Progenitor cell of endocrine pancreas (in vitro differentiated cells): ENCODE data around the gene GLI1. TPM values are rescaled to one million over a fixed set of nuclear protein-coding genes. Genes with fewer than 3 reads are reported as not detected.
A peak's percentile ranks its signal among the peaks of the same experiment; 100 is the strongest.

Source experiments
- DNase-seq: peaks from one replicate; pipeline ENCODE4 v3.0.0; 2021; ENCODE audit warnings: low spot score; ENCODE audit not compliant: unreplicated experiment
- H3K27ac Mint-ChIP-seq: 2 replicates; pipeline ENCODE4 v1.8.0; 2021; ENCODE audit warnings: mild to moderate bottlenecking, moderate library complexity, mixed read lengths
- H3K27me3 Mint-ChIP-seq: 2 replicates; pipeline ENCODE4 v1.8.0; 2021; ENCODE audit warnings: mixed read lengths
- H3K36me3 Mint-ChIP-seq: 2 replicates; pipeline ENCODE4 v1.8.0; 2022; ENCODE audit warnings: mixed read lengths; ENCODE audit not compliant: insufficient read depth
- H3K4me1 Mint-ChIP-seq: 2 replicates; pipeline ENCODE4 v1.8.0; 2021; ENCODE audit warnings: low read depth, mixed read lengths
- H3K4me3 Mint-ChIP-seq: 2 replicates; pipeline ENCODE4 v1.8.0; 2021; ENCODE audit warnings: low read depth, mild to moderate bottlenecking, moderate library complexity, mixed read lengths
- H3K9me3 Mint-ChIP-seq: 2 replicates; pipeline ENCODE4 v1.8.0; 2021; ENCODE audit warnings: low read depth, mixed read lengths
- total RNA-seq: library from RNA; stranded (reverse); gene quantifications from 2 replicates; pipeline ENCODE4 v1.2.1, GENCODE V29; 2021
- TF ChIP-seq, protein P1 (sequence below): fragments of 200-600 bp; sonication (generic); IDR thresholded peaks from one replicate; pipeline ENCODE4 v1.5.0; 2021; ENCODE audit warnings: antibody characterized with exemption, mild to moderate bottlenecking; ENCODE audit not compliant: unreplicated experiment

The GLI1 gene
- total RNA-seq, 1 donor from 2014 or later = 0.91 TPM

DNA sequence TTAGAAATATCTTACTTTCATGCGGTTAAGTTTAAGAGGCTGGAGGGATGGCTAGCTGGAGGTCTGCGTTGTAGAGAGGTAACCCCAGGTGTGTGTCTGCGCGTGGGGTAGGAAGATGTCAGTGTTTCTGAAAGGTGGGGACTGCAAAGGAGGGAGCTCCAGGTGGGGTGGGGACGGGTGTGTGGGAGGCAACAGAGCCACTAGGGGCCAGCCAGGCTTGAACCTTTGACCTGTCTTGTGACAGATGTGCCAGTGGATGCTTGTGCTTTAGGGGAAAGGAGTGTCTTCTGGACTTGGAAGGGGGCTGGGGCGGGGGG lies 841 bp downstream of the GLI1 start:
- Mint-ChIP-seq H3K36me3 (no peaks in the 10 kb centered on the region), H3K27ac (peak overlapping the region; percentile 54), H3K4me3 (peak overlapping the region; percentile 64), H3K4me1 (peaks cover 19% of the 10 kb centered on the region), H3K9me3 (no peaks in the 10 kb centered on the region), H3K27me3 (peaks cover 66% of the 10 kb centered on the region)
- DNase-seq = no peak
- TF ChIP-seq, protein P1, sequence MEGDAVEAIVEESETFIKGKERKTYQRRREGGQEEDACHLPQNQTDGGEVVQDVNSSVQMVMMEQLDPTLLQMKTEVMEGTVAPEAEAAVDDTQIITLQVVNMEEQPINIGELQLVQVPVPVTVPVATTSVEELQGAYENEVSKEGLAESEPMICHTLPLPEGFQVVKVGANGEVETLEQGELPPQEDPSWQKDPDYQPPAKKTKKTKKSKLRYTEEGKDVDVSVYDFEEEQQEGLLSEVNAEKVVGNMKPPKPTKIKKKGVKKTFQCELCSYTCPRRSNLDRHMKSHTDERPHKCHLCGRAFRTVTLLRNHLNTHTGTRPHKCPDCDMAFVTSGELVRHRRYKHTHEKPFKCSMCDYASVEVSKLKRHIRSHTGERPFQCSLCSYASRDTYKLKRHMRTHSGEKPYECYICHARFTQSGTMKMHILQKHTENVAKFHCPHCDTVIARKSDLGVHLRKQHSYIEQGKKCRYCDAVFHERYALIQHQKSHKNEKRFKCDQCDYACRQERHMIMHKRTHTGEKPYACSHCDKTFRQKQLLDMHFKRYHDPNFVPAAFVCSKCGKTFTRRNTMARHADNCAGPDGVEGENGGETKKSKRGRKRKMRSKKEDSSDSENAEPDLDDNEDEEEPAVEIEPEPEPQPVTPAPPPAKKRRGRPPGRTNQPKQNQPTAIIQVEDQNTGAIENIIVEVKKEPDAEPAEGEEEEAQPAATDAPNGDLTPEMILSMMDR = no peak

DNA sequence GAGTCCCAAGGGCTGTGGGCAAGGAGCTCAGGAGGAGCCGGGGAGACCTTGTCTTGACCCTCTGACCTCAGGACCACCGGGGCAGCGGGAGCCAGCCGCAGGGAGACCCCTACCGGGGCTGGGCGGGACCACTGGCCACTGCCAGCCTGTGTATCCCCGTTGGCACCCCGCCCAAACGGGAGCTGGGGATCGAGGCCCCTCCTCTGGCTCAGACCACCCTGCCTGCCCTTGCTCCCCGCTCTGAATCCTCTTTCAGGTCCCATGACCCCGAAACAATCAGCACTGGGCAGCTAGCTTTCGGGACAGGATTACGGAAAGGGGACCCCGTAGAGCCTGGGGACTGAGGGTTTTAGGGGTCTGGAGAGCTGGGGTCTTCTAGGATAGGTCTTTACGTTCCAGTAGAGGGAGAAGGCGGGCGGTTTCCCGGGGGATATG lies 1.3 kb downstream of the GLI1 start:
- H3K27me3 Mint-ChIP-seq = peaks cover 66% of the 10 kb centered on the region
- H3K36me3 Mint-ChIP-seq = no peaks in the 10 kb centered on the region
- no peak for DNase-seq
- peaks cover 19% of the 10 kb centered on the region for H3K4me1 Mint-ChIP-seq
- no peaks in the 10 kb centered on the region for H3K9me3 Mint-ChIP-seq
- H3K4me3 Mint-ChIP-seq = peak overlapping the region; percentile 51
- TF ChIP-seq, protein P1 = peak; percentile 20
- H3K27ac Mint-ChIP-seq = no peak overlapping the region

DNA sequence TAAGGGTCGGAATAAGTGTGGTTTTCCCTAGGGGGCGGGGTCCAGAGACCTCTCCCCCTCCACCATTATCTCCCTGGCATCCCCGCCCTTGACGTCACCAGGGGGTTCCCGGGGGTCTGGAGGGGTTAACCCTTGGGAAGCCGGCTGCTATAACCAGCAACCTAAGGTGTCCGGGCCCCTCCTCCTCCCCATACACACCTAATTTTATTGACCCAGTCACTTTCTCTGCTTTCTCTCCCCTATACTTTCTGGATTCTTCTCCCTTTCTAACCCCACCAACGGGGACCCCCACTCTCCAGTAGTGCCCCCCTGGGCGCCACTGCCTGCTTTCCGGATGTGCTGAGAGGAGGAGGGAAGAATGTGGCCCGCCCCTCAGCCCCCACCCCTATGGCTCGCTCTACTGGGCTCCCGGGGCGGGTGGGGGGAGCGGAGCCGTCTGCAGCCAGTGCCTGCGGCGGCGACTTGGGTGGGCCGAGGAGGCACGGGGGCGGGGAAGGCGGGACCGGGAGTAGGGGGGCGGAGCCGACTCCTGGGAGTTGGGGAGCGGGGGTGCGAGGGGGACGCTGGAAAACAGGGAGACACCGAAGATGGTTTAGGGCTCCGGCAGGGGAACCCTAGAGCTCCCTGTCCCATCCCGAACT lies 1.8 kb downstream of the GLI1 start:
- TF ChIP-seq, protein P1 = no peak
- Mint-ChIP-seq H3K4me1 (peaks cover 19% of the 10 kb centered on the region), H3K36me3 (no peaks in the 10 kb centered on the region), H3K27me3 (peaks cover 64% of the 10 kb centered on the region), H3K27ac (no peak overlapping the region), H3K4me3 (peak overlapping the region; percentile 64), H3K9me3 (no peaks in the 10 kb centered on the region)
- DNase-seq = no peak

DNA sequence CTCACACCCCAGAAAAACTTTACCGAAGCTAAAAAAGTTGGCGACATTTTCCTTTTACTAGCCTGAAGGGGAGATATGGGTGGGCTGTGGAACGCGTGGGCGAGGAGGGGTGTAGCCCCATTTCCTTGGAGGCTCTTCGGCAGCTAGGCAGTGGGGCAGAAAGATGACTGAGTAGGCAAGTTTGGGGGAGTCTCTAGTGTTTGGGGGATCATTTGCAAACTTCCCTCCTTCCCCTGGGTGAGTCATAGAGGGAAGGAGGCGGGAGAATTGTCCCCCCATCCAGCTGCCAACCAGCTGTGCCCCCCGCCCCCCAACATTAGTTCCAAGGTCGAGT lies 2.3 kb downstream of the GLI1 start:
- TF ChIP-seq, protein P1 = no peak
- Mint-ChIP-seq H3K4me3 (peak overlapping the region; percentile 64), H3K27me3 (peaks cover 63% of the 10 kb centered on the region), H3K4me1 (peaks cover 19% of the 10 kb centered on the region), H3K27ac (peak overlapping the region; percentile 45), H3K36me3 (no peaks in the 10 kb centered on the region), H3K9me3 (no peaks in the 10 kb centered on the region)
- DNase-seq = no peak

DNA sequence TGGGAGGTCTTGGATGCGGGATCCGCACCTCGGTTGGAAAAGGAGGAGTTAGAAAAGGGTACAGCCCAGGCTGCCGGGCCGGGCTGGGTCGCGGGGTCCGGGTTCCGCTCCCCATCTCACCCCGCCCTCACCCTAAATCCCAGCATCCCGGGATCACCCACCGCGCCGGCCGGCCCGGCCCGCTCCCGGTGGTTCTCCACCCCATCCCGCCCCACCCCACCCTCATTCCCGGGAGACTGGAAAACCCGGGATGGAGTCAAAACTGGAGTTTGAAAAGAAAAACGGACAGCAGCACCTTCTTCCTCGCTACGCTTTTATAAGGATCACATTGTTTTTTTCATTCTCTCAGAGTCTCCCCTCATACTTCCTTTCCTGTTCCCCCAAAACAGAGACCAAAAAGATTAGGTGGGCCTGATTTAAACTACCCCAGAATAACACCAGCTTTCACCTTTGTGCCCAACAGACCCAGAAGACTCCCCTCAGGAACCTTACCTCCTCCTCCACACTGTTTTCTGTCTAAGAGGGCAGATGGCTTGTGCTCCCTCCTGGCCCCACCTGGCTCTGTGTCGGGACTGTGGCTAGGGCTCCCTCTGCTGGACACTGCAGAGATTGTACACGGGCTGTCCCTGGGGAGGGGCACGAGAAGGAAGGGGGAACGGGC lies 2.8 kb downstream of the GLI1 start:
- Mint-ChIP-seq H3K36me3 (no peaks in the 10 kb centered on the region), H3K4me3 (peak overlapping the region; percentile 74), H3K27me3 (peaks cover 66% of the 10 kb centered on the region), H3K27ac (peak overlapping the region; percentile 88), H3K4me1 (peaks cover 19% of the 10 kb centered on the region), H3K9me3 (no peaks in the 10 kb centered on the region)
- TF ChIP-seq, protein P1 = peak; percentile 96
- DNase-seq = peak; percentile 89
